ENCODE measurements around the gene SLC30A4. TPM values are rescaled to one million over a fixed set of nuclear protein-coding genes. Genes with fewer than 3 reads are reported as not detected.
"Not testable (repeated sequence)": the region's sequence is repeated elsewhere in the genome, so short reads cannot be mapped to it uniquely, and the experiment has no call there.

Gene SLC30A4
- total RNA-seq, 2 experiments from 2014 or later: 2.1 to 2.3 TPM

- ATAC-seq (ENCODE audit: poor library complexity) (no peak), DNase-seq (no peak)
- H3K9me3 Mint-ChIP-seq: no peaks in the 10 kb centered on the region
- H3K27me3 Mint-ChIP-seq: no peaks in the 10 kb centered on the region
- H3K36me3 Mint-ChIP-seq (ENCODE audit: low read depth): peaks cover 26% of the 10 kb centered on the region
- Histone ChIP-seq H3K4me1 (ENCODE audit: insufficient read depth, low read length) (no peaks in the 10 kb centered on the region), H3K9me3 (ENCODE audit: control insufficient read depth in 1 of 2, insufficient read depth in 1 of 2, low read length in 2 of 2) (no peaks in the 10 kb centered on the region), H3K4me3 (ENCODE audit: low read length) (no peak overlapping the region), H3K27me3 (ENCODE audit: control insufficient read depth in 1 of 2, insufficient read depth in 2 of 2, low read length in 2 of 2) (no peaks in the 10 kb centered on the region), H3K27ac (ENCODE audit: low read depth in 1 of 2, low read length in 2 of 2) (no peak overlapping the region), H3K36me3 (ENCODE audit: insufficient read depth, low read length) (peaks cover 5% of the 10 kb centered on the region)
- TF ChIP-seq CTCF (IDR thresholded peaks at IDR 0.05): no peak
- intact Hi-C loops (cut with DNase I, micrococcal nuclease): no loop called here
- POLR2A ChIA-PET: no interaction called here
- H3K27ac Mint-ChIP-seq: no peak overlapping the region
- no peaks in the 10 kb centered on the region for H3K4me1 Mint-ChIP-seq (ENCODE audit: low read depth)
- no peak overlapping the region for H3K4me3 Mint-ChIP-seq
- CTCF ChIA-PET: no interaction called here
Measured at GRCh38 chr15:45510758-45511280, 11.7 kb downstream of the SLC30A4 start.

- H3K4me3 ChIP-seq (ENCODE audit: low read length); CTCF ChIA-PET; ATAC-seq (ENCODE audit: poor library complexity); H3K9me3 ChIP-seq (ENCODE audit: control insufficient read depth in 1 of 2, insufficient read depth in 1 of 2, low read length in 2 of 2); H3K4me1 Mint-ChIP-seq (ENCODE audit: low read depth); H3K4me1 ChIP-seq (ENCODE audit: insufficient read depth, low read length); H3K9me3 Mint-ChIP-seq; H3K27ac Mint-ChIP-seq; H3K4me3 Mint-ChIP-seq; H3K27me3 ChIP-seq (ENCODE audit: control insufficient read depth in 1 of 2, insufficient read depth in 2 of 2, low read length in 2 of 2); POLR2A ChIA-PET; intact Hi-C loops (cut with DNase I, micrococcal nuclease); H3K36me3 ChIP-seq (ENCODE audit: insufficient read depth, low read length); H3K27ac ChIP-seq (ENCODE audit: low read depth in 1 of 2, low read length in 2 of 2); DNase-seq; H3K27me3 Mint-ChIP-seq: not testable (repeated sequence)
- H3K36me3 Mint-ChIP-seq (ENCODE audit: low read depth): peaks cover 30% of the 10 kb centered on the region
Measured at GRCh38 chr15:45507143-45507542, 15.4 kb downstream of the SLC30A4 start.

GRCh38 chr15:45499426-45499825 is 23.1 kb downstream of the SLC30A4 start:
- POLR2A ChIA-PET: no interaction called here
- H3K27me3 ChIP-seq (ENCODE audit: control insufficient read depth in 1 of 2, insufficient read depth in 2 of 2, low read length in 2 of 2): no peaks in the 10 kb centered on the region
- ATAC-seq (ENCODE audit: poor library complexity): no peak
- H3K9me3 Mint-ChIP-seq: no peaks in the 10 kb centered on the region
- DNase-seq: no peak
- no peaks in the 10 kb centered on the region for H3K36me3 Mint-ChIP-seq (ENCODE audit: low read depth)
- H3K4me3 Mint-ChIP-seq: no peak overlapping the region
- H3K27ac Mint-ChIP-seq: no peak overlapping the region
- CTCF ChIA-PET: no interaction called here
- TF ChIP-seq CTCF (IDR thresholded peaks at IDR 0.05): no peak
- H3K4me1 Mint-ChIP-seq (ENCODE audit: low read depth): no peaks in the 10 kb centered on the region
- no peaks in the 10 kb centered on the region for H3K27me3 Mint-ChIP-seq
- no peaks in the 10 kb centered on the region for H3K9me3 ChIP-seq (ENCODE audit: control insufficient read depth in 1 of 2, insufficient read depth in 1 of 2, low read length in 2 of 2)
- intact Hi-C loops (cut with DNase I, micrococcal nuclease): no loop called here
- H3K36me3 ChIP-seq (ENCODE audit: insufficient read depth, low read length): no peaks in the 10 kb centered on the region
- H3K4me1 ChIP-seq (ENCODE audit: insufficient read depth, low read length): no peaks in the 10 kb centered on the region
- H3K4me3 ChIP-seq (ENCODE audit: low read length): no peak overlapping the region
- H3K27ac ChIP-seq (ENCODE audit: low read depth in 1 of 2, low read length in 2 of 2): no peak overlapping the region

- Histone ChIP-seq H3K4me3 (ENCODE audit: low read length) (no peak overlapping the region), H3K27me3 (ENCODE audit: control insufficient read depth in 1 of 2, insufficient read depth in 2 of 2, low read length in 2 of 2) (no peaks in the 10 kb centered on the region), H3K9me3 (ENCODE audit: control insufficient read depth in 1 of 2, insufficient read depth in 1 of 2, low read length in 2 of 2) (no peaks in the 10 kb centered on the region), H3K36me3 (ENCODE audit: insufficient read depth, low read length) (no peaks in the 10 kb centered on the region), H3K27ac (ENCODE audit: low read depth in 1 of 2, low read length in 2 of 2) (no peak overlapping the region), H3K4me1 (ENCODE audit: insufficient read depth, low read length) (no peaks in the 10 kb centered on the region)
- TF ChIP-seq CTCF (IDR thresholded peaks at IDR 0.05): no peak
- DNase-seq (no peak), ATAC-seq (ENCODE audit: poor library complexity) (no peak)
- H3K4me1 Mint-ChIP-seq (ENCODE audit: low read depth): no peaks in the 10 kb centered on the region
- no peaks in the 10 kb centered on the region for H3K36me3 Mint-ChIP-seq (ENCODE audit: low read depth)
- H3K27ac Mint-ChIP-seq: no peak overlapping the region
- no peak overlapping the region for H3K4me3 Mint-ChIP-seq
- POLR2A ChIA-PET: no interaction called here
- no peaks in the 10 kb centered on the region for H3K27me3 Mint-ChIP-seq
- CTCF ChIA-PET: no interaction called here
- no peaks in the 10 kb centered on the region for H3K9me3 Mint-ChIP-seq
- intact Hi-C loops (cut with DNase I, micrococcal nuclease): no loop called here
Measured at GRCh38 chr15:45498701-45499100, 23.9 kb downstream of the SLC30A4 start.
